ES-I3 (cell line): ENCODE results near the gene TSPAN19.
"Not testable (repeated sequence)": the region's sequence is repeated elsewhere in the genome, so short reads cannot be mapped to it uniquely, and the experiment has no call there.

Experiments used
- H3K36me3 ChIP-seq: 2 replicates; pipeline ENCODE4 v1.6.1; 2013; ENCODE audit warnings: mild to moderate bottlenecking, low read length, control low read depth, moderate library complexity; ENCODE audit not compliant: insufficient read depth
- H3K4me1 ChIP-seq: 2 replicates; pipeline ENCODE4 v1.6.1; 2013; ENCODE audit warnings: mild to moderate bottlenecking, control low read depth, low read length; ENCODE audit not compliant: insufficient read depth
- H3K9ac ChIP-seq: 2 replicates; pipeline ENCODE4 v1.6.1; 2013; ENCODE audit warnings: low read depth, mild to moderate bottlenecking, low read length, moderate library complexity
- H3K9me3 ChIP-seq: 2 replicates; pipeline ENCODE4 v1.6.1; 2013; ENCODE audit warnings: mild to moderate bottlenecking, low read length, moderate library complexity; ENCODE audit not compliant: control insufficient read depth, insufficient read depth

Gene TSPAN19

GRCh38 chr12:85017133-85017532 lies 18.9 kb downstream of the TSPAN19 start:
- no peaks in the 10 kb centered on the region for H3K4me1 ChIP-seq
- H3K9ac ChIP-seq: no peak overlapping the region
- no peaks in the 10 kb centered on the region for H3K36me3 ChIP-seq
- H3K9me3 ChIP-seq: no peaks in the 10 kb centered on the region

DNA sequence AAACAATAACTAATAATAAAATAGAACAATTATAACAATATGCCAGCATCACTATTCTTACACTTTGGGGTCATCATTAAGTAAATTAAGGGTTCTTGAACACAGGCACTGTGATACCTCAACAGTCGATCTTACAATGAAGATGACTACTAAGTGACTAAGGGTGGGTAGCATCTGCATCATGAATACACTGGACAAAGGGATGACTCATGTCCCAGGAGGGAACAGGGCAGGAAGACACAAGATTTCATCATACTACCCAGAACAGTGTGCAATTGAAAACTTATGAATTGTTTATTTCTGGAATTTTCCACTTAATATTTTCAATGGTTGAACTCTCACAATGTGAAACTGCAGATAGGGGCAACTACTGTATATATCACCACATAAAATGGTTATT lies 19.7 kb downstream of the TSPAN19 start:
- Histone ChIP-seq H3K9ac (no peak overlapping the region), H3K36me3 (no peaks in the 10 kb centered on the region), H3K4me1 (no peaks in the 10 kb centered on the region), H3K9me3 (no peaks in the 10 kb centered on the region)

GRCh38 chr12:85007836-85008235 lies 28.2 kb downstream of the TSPAN19 start:
- H3K4me1 ChIP-seq: no peaks in the 10 kb centered on the region; the same call in 1 of the 2 replicates
- H3K9ac ChIP-seq: no peak overlapping the region
- H3K9me3 ChIP-seq: peaks cover 6% of the 10 kb centered on the region
- H3K36me3 ChIP-seq: no peaks in the 10 kb centered on the region

- peaks cover 6% of the 10 kb centered on the region for H3K9me3 ChIP-seq
- no peaks in the 10 kb centered on the region; the same call in 1 of the 2 replicates for H3K4me1 ChIP-seq
- no peak overlapping the region for H3K9ac ChIP-seq
- H3K36me3 ChIP-seq: no peaks in the 10 kb centered on the region
Measured at GRCh38 chr12:85006206-85006605, 29.9 kb downstream of the TSPAN19 start.

DNA sequence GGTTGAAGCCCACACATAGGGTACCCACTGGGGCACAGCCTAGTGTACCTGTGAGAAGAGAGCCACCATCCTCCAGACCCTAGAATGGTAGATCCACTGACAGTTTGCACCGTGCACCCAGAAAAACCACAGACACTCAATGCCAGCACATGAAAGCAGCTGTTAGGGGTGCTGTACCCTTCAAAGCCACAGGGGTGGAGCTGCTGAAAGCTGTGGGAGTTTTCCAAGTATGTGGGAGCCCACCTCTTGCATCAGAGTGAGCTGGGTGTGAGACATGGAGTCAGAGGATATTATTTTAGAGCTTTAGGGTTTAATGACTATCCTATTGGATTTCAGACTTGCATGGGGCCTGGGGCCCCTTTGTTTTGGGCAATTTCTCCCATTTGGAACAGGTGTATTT lies 30.5 kb downstream of the TSPAN19 start:
- H3K9me3 ChIP-seq: peaks cover 6% of the 10 kb centered on the region
- H3K36me3 ChIP-seq: no peaks in the 10 kb centered on the region
- no peaks in the 10 kb centered on the region; the same call in 1 of the 2 replicates for H3K4me1 ChIP-seq
- H3K9ac ChIP-seq: no peak overlapping the region

DNA sequence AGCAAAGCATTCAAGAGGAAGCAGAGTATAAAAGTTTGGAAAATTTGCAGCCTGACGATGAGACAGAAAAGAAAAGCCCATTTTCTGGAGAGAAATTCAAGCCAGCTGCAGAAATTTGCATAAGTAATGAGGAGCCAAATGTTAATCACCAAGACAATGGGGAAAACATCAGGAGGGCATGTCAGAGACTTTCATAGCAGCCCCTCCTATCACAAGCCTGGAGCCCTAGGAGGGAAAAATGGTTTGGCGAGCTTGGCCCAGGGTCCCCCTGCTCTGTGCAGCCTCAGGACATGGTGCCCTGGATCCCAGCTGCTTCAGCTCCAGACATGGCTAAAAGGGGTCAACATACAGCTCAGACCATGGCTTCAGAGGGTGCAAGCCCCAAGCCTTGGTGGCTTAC lies 31.0 kb downstream of the TSPAN19 start:
- H3K9ac ChIP-seq, H3K36me3 ChIP-seq: not testable (repeated sequence)

GRCh38 chr12:85004204-85004603 lies 31.9 kb downstream of the TSPAN19 start:
- no peaks in the 10 kb centered on the region; the same call in 1 of the 2 replicates for H3K4me1 ChIP-seq
- H3K36me3 ChIP-seq: no peaks in the 10 kb centered on the region
- peaks cover 6% of the 10 kb centered on the region for H3K9me3 ChIP-seq
- H3K9ac ChIP-seq: no peak overlapping the region

More for the DNA sequence above, 31.0 kb downstream of the TSPAN19 start:
- H3K4me1 ChIP-seq, H3K9me3 ChIP-seq: not testable (repeated sequence)

DNA sequence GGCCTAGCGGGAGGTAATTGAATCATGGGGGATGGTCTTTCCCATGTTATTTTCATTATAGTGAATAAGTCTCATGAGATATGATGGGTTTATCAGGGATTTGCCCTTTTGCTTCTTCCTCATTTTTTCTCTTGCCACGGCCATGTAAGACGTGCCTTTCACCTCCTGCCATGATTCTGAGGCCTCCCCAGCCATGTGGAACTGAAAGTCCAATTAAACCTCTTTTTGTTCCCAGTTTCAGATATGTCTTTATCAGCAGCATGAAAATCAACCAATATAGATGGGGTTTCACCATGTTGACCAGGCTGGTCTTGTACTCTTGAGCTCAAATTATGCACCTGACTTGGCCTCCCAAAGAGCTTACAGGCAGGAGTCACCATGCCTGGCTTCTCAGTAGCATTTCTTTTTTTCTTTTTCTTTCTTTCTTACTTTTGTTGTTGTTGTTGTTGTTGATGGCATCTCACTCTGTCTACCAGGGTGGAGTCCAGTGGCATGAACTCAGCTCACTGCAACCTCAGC lies 33.2 kb downstream of the TSPAN19 start:
- Histone ChIP-seq H3K36me3 (no peaks in the 10 kb centered on the region), H3K9me3 (peaks cover 6% of the 10 kb centered on the region), H3K4me1 (no peaks in the 10 kb centered on the region; the same call in 1 of the 2 replicates), H3K9ac (no peak overlapping the region)

DNA sequence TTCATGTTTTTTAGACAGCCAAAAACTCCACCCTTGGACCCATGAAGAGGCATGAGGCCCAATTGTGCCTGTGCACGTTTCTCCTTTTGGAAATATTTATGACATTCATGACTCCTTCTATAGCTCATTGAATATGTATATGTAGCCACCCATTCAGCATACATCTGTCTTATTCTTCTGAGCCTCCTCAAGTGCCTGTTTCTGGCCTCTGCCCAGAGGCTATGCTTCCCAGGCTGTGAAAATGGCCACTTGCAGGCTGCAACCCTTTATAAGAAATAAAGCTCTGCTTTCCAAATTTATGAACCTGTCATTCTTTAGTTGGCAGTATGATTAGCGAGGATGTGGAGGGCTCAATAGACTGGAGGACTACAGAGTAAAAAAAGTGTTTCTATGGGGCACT lies 35.3 kb downstream of the TSPAN19 start:
- Histone ChIP-seq H3K36me3 (no peaks in the 10 kb centered on the region), H3K9me3 (peaks cover 3% of the 10 kb centered on the region; the same call in 1 of the 2 replicates), H3K9ac (no peak overlapping the region), H3K4me1 (peaks cover 9% of the 10 kb centered on the region)

DNA sequence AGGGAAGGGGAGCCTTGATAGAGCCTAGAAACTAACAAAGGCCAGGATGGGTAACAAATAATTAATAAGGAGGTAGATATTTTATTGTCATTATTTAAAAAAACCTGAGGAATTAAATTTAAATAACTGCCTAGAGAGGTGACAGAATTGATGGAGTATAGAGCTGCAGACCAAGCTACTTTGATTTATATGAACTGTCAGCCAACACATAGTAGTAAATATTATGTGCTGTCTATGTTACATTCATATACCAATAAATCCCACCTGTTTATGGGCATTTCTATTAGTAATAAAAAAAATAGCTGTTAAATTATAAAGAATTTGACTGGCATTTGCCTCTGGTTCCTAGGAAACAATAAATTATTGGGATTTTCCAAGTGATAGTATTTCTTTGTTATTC lies 37.7 kb downstream of the TSPAN19 start:
- Histone ChIP-seq H3K4me1 (peaks cover 16% of the 10 kb centered on the region), H3K36me3 (no peaks in the 10 kb centered on the region), H3K9ac (no peak overlapping the region), H3K9me3 (no peaks in the 10 kb centered on the region)

DNA sequence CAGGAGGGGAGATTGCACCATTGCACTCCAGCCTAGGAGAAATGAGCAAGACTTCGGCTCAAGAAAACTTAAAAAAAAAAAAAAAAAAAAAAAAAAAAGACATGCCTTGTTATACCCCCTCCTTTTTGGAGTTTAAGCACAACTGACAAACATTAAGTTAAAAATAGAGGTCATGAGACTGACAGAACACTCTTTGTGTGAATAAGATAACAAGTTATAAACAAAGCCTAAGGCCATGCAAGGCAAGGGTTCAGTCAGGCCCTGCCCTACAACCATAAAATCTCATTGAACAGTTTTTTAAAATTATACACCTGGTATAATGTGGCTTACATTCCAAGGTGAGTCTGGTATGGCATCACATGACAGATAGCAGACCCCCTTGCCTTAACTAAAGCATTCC lies 39.3 kb downstream of the TSPAN19 start:
- no peak overlapping the region for H3K9ac ChIP-seq
- peaks cover 16% of the 10 kb centered on the region for H3K4me1 ChIP-seq
- no peaks in the 10 kb centered on the region for H3K36me3 ChIP-seq
- no peaks in the 10 kb centered on the region for H3K9me3 ChIP-seq

DNA sequence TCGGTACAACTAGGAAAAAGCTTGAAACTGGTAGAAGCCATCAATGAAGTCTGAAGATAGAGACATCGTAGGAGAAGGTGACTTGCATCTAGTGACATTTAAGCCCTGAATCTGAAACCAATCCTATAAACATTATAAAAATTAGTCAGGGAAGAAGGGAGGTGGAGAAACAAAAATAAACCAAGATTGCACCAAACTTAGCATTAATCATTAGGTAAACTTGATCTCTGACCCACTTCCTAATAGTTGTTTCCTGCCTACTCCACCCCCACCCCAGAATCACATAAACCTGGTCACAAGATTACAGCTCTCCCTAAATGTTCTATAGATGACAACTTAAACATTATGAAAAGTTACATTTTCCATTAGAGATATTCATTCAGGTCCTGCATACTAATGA lies 40.4 kb downstream of the TSPAN19 start:
- H3K9ac ChIP-seq: no peak overlapping the region
- peaks cover 16% of the 10 kb centered on the region for H3K4me1 ChIP-seq
- H3K36me3 ChIP-seq: no peaks in the 10 kb centered on the region

GRCh38 chr12:84994426-84994825 lies 41.7 kb downstream of the TSPAN19 start:
- H3K36me3 ChIP-seq: no peaks in the 10 kb centered on the region
- no peak overlapping the region for H3K9ac ChIP-seq
- no peaks in the 10 kb centered on the region for H3K9me3 ChIP-seq
- H3K4me1 ChIP-seq: peaks cover 16% of the 10 kb centered on the region

More for the DNA sequence above, 40.4 kb downstream of the TSPAN19 start:
- no peaks in the 10 kb centered on the region for H3K9me3 ChIP-seq

- Histone ChIP-seq H3K36me3 (no peaks in the 10 kb centered on the region), H3K9ac (no peak overlapping the region), H3K9me3 (no peaks in the 10 kb centered on the region), H3K4me1 (peaks cover 8% of the 10 kb centered on the region; the same call in 1 of the 2 replicates)
Measured at GRCh38 chr12:84986586-84986985, 49.5 kb downstream of the TSPAN19 start.

- H3K9me3 ChIP-seq: no peaks in the 10 kb centered on the region
- H3K9ac ChIP-seq: no peak overlapping the region
- H3K36me3 ChIP-seq: no peaks in the 10 kb centered on the region
- H3K4me1 ChIP-seq: peaks cover 8% of the 10 kb centered on the region; the same call in 1 of the 2 replicates
Measured at GRCh38 chr12:84986117-84986516, 50.0 kb downstream of the TSPAN19 start.
